Thymus (tissue), 11 donors: Measurements from ENCODE around the gene TP53TG5. TPM values are rescaled to one million over a fixed set of nuclear protein-coding genes. Genes with fewer than 3 reads are reported as not detected.

Experiments used
- DNase-seq, 9 donors: peaks; one replicate each; pipeline ENCODE4 v3.0.0-alpha.2; 2013; ENCODE audit warnings: low spot score in 9 of 9, low read depth in 6 of 9, missing footprints in 1 of 9
- H3K27ac ChIP-seq, 2 donors: one replicate each; pipeline ENCODE4 v1.5.1; 2013; ENCODE audit warnings: control low read depth in 1 of 2, low read depth in 1 of 2, low read length in 1 of 2, mild to moderate bottlenecking in 1 of 2, moderate library complexity in 1 of 2
- H3K27me3 ChIP-seq, 2 donors: one replicate each; pipeline ENCODE4 v1.5.1; 2013; ENCODE audit warnings: low read length in 1 of 2; ENCODE audit not compliant: control insufficient read depth in 2 of 2, insufficient read depth in 1 of 2
- H3K36me3 ChIP-seq, 2 donors: one replicate each; pipeline ENCODE4 v1.5.1; 2013; ENCODE audit warnings: low read length in 1 of 2, mild to moderate bottlenecking in 1 of 2, moderate library complexity in 1 of 2; ENCODE audit not compliant: control insufficient read depth in 2 of 2, insufficient read depth in 2 of 2
- H3K4me1 ChIP-seq, 2 donors: one replicate each; pipeline ENCODE4 v1.5.1; 2013; ENCODE audit warnings: low read length in 2 of 2; ENCODE audit not compliant: control insufficient read depth in 2 of 2, insufficient read depth in 2 of 2
- H3K4me3 ChIP-seq, 2 donors: one replicate each; pipeline ENCODE4 v1.5.1; 2013; ENCODE audit warnings: low read length in 2 of 2, control low read depth in 1 of 2, mild to moderate bottlenecking in 1 of 2
- H3K9me3 ChIP-seq, 2 donors: one replicate each; pipeline ENCODE4 v1.5.1; 2013; ENCODE audit warnings: low read length in 1 of 2, mild to moderate bottlenecking in 1 of 2; ENCODE audit not compliant: control insufficient read depth in 2 of 2, insufficient read depth in 1 of 2
- WGBS: extraction: QIAGEN DNeasy Blood & Tissue Kit; methylation state at CpG from one replicate; pipeline ENCODE4 v1.1.7; 2013; 5-methylcytosine and 5-hydroxymethylcytosine counted together
- polyA plus RNA-seq: library from polyadenylated mRNA; stranded (reverse); fragments of 200-250 nt; gene quantifications from one replicate; pipeline ENCODE4 v1.2.3, GENCODE V29; 2013
- total RNA-seq: library from RNA; stranded (reverse); fragments of 120-200 nt; gene quantifications from one replicate; pipeline ENCODE4 v1.2.4, GENCODE V29; 2013
- donor health status: healthy.

TP53TG5 gene
- total and polyA plus RNA-seq, 2 donors, result 0.24 to 0.27 TPM

DNA sequence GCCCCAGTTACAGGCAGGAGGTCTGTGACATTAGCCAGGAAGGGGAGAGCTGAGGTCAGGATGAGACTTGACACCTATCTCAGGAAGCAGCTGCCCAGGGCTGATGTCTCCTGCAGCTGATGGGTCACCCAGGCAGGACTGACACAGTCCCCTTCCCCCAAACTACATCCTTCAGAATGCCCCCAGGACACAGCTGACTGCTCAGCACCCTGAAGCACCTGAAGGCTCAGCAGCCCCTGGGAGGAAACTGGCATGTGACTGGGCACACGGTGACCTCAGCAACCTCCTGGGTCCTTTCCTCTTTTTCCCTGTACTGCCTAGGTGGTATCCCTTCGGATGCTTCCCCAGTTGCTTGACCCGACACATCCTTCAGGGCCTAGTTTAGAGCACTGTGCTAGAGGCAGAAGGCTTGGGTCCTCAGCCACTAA is 31.8 kb downstream of the TP53TG5 start:
- WGBS, result 68% methylated on average over 3 of the region's 3 CpGs
- DNase-seq, result no peak
- Histone ChIP-seq H3K9me3 (no peaks in the 10 kb centered on the region), H3K27ac (no peak overlapping the region), H3K27me3 (peaks cover 24 to 52% of the 10 kb centered on the region in 2 donors), H3K4me3 (no peak overlapping the region), H3K4me1 (peaks cover 0 to 11% of the 10 kb centered on the region in 2 donors), H3K36me3 (no peaks in the 10 kb centered on the region)

DNA sequence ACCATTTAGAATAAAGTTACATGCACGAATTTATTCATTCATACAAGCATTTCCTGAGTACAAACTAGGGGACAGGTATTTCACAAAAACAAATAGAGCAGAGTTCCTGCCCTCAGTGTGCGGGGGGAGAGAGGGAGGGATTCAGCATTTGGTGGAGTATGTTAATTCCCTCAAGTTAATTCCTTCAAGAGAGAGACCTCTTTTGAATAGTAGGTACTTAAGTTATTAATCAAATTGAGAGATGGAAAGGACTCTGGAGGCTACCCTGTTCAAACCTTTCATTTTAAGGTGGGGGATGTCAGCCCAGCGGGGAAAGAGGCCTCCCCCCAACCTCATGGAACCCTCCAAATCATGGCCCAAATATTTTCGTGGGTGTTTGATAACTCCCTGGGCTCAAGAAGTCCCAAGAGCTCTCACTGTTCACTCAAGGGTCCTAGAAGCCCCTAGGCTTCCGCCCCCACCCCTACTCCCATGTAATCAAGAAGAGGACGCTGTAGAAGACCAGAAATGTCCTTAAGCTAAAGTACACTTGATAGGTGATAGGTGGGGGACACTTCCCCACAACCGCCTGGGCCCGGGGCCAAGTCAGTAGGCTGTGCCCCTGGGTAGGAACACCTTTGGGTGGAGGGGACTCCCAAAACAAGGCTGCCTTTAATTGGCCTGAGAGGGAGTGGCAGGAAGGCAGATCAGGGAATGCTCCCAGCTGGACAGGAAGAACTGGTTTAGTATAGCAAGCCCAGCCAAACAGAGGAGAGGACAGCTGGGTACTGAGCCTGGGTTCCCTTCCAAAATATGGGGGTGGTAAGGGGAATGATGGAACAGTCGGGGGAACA is 32.8 kb downstream of the TP53TG5 start:
- DNase-seq, result no peak
- H3K27me3 ChIP-seq, result peaks cover 24 to 50% of the 10 kb centered on the region in 2 donors
- no peaks in the 10 kb centered on the region for H3K9me3 ChIP-seq
- H3K4me1 ChIP-seq, result peaks cover 0 to 11% of the 10 kb centered on the region in 2 donors
- 87% methylated on average over 9 of the region's 9 CpGs for WGBS
- no peak overlapping the region for H3K4me3 ChIP-seq
- H3K27ac ChIP-seq, result no peak overlapping the region
- no peaks in the 10 kb centered on the region for H3K36me3 ChIP-seq

GRCh38 chr20:45344168-45344860 is 33.8 kb downstream of the TP53TG5 start:
- H3K4me3 ChIP-seq, result no peak overlapping the region
- 90% methylated on average over 9 of the region's 9 CpGs for WGBS
- peaks cover 0 to 11% of the 10 kb centered on the region in 2 donors for H3K4me1 ChIP-seq
- H3K36me3 ChIP-seq, result no peaks in the 10 kb centered on the region
- DNase-seq, result no peak
- no peaks in the 10 kb centered on the region for H3K9me3 ChIP-seq
- H3K27ac ChIP-seq, result no peak overlapping the region
- peaks cover 20 to 43% of the 10 kb centered on the region in 2 donors for H3K27me3 ChIP-seq

DNA sequence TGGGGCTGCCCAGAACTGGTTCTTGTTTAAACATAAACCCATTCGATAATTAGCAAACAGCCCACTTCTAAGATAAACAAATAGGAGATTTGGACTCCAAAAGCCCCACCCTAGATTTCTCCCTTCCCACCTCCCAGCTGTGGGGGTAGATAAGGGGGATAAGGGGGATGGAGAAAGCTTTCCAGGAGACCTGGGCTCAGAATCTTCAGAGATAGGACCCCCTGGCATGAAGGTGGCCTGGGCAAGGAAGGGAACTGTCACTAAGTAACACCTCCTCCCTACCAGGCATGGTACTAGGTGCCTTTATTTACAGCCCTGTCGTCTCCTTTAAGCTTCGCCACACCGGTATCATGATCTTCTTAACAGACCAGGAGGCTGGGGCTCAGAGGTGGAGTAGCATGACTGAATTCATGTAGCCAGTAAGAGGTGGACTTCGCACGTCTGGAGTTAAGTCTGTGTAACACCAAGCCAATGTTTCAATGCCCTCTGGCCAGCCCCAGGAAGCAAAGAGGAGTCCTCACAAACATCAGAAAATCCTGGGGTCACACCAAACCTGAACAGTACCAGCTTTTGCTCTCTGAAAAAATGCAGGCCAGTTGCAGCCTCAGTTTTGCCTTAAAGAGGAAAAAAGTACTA is 34.5 kb downstream of the TP53TG5 start:
- Histone ChIP-seq H3K36me3 (no peaks in the 10 kb centered on the region), H3K9me3 (no peaks in the 10 kb centered on the region), H3K27me3 (peaks cover 16 to 37% of the 10 kb centered on the region in 2 donors), H3K27ac (no peak overlapping the region), H3K4me1 (peaks cover 0 to 11% of the 10 kb centered on the region in 2 donors), H3K4me3 (no peak overlapping the region)
- DNase-seq, result no peak
- WGBS, result 93% methylated on average over 6 of the region's 6 CpGs

GRCh38 chr20:45342855-45343531 is 35.1 kb downstream of the TP53TG5 start:
- Histone ChIP-seq H3K27ac (no peak overlapping the region), H3K4me3 (no peak overlapping the region), H3K36me3 (no peaks in the 10 kb centered on the region), H3K9me3 (no peaks in the 10 kb centered on the region), H3K4me1 (peaks cover 0 to 11% of the 10 kb centered on the region in 2 donors), H3K27me3 (peaks cover 9 to 30% of the 10 kb centered on the region in 2 donors)
- no peak for DNase-seq
- WGBS, result 94% methylated on average over 6 of the region's 6 CpGs

GRCh38 chr20:45341939-45342854 is 35.9 kb downstream of the TP53TG5 start:
- H3K27ac ChIP-seq, result peak overlapping the region in 1 of 2 donors; percentile 32
- DNase-seq, result no peak
- no peaks in the 10 kb centered on the region for H3K9me3 ChIP-seq
- WGBS, result 85% methylated on average over 16 of the region's 16 CpGs
- H3K36me3 ChIP-seq, result no peaks in the 10 kb centered on the region
- peaks cover 3 to 22% of the 10 kb centered on the region in 2 donors for H3K27me3 ChIP-seq
- peaks cover 0 to 6% of the 10 kb centered on the region in 2 donors for H3K4me1 ChIP-seq
- no peak overlapping the region for H3K4me3 ChIP-seq

DNA sequence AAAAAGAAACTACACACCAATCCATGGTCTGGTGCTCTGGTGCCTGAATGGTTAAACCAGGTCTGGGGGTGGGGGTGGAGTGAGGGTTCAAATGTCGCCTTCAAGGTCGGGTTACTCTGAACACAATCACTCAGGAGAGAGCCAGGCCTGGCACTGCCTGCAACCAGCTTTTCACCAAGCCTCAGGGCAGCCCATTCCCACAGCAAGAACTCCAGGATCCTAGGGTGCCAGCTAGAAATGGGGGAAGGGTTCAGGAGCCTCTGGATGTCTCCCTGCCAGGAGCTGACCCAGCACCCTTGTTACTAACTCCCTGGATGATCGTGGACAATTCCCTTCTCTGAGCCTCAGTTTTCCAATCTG is 36.6 kb downstream of the TP53TG5 start:
- H3K4me1 ChIP-seq, result peaks cover 0 to 6% of the 10 kb centered on the region in 2 donors
- no peaks in the 10 kb centered on the region for H3K36me3 ChIP-seq
- DNase-seq, result no peak
- peaks cover 3 to 16% of the 10 kb centered on the region in 2 donors for H3K27me3 ChIP-seq
- no peak overlapping the region for H3K27ac ChIP-seq
- no peaks in the 10 kb centered on the region for H3K9me3 ChIP-seq
- WGBS, result 88% methylated on average over 3 of the region's 3 CpGs
- H3K4me3 ChIP-seq, result no peak overlapping the region

- WGBS, result 89% methylated on average over 1 of the region's 1 CpG
- H3K4me1 ChIP-seq, result peaks cover 0 to 2% of the 10 kb centered on the region in 2 donors
- H3K4me3 ChIP-seq, result no peak overlapping the region
- peaks cover 1 to 10% of the 10 kb centered on the region in 2 donors for H3K27me3 ChIP-seq
- no peak overlapping the region for H3K27ac ChIP-seq
- no peaks in the 10 kb centered on the region for H3K9me3 ChIP-seq
- no peaks in the 10 kb centered on the region for H3K36me3 ChIP-seq
- DNase-seq, result no peak
Measured at GRCh38 chr20:45340951-45341350, 37.2 kb downstream of the TP53TG5 start.
